ENCODE measurements around the gene EXOC7. TPM values are rescaled to one million over a fixed set of nuclear protein-coding genes. Genes with fewer than 3 reads are reported as not detected.

EXOC7 gene
- total RNA-seq, 1 experiment from 2014 or later: 126 TPM

- TF ChIP-seq E2F1 (CRISPR knock-in tag; IDR thresholded peaks at IDR 0.05) (no peak), MAX (CRISPR knock-in tag; IDR thresholded peaks at IDR 0.05) (no peak), IRF1 (CRISPR knock-in tag; IDR thresholded peaks at IDR 0.05) (no peak), HMGXB4 (CRISPR knock-in tag; IDR thresholded peaks at IDR 0.05) (no peak), CBFB (CRISPR knock-in tag; IDR thresholded peaks at IDR 0.05; ENCODE audit: low read depth) (no peak), ERG (CRISPR knock-in tag; IDR thresholded peaks at IDR 0.05) (no peak), ZNF425 (CRISPR knock-in tag; conservative IDR thresholded peaks at IDR 0.05) (no peak), ZNF232 (CRISPR knock-in tag; IDR thresholded peaks at IDR 0.05) (no peak)
Measured at GRCh38 chr17:76142039-76142584, 38.5 kb upstream of the EXOC7 start (continued).

GRCh38 chr17:76141212-76142038 lies 37.8 kb upstream of the EXOC7 start, which contains the start of gene FOXJ1:
Gene FOXJ1 (minus strand): TSS chr17:76141245. CDS start chr17:76140395, 850 bp downstream.
- Mint-ChIP-seq H3K27me3 (ENCODE audit: low read depth) (peaks cover 67% of the 10 kb centered on the region), H3K36me3 (no peaks in the 10 kb centered on the region), H3K9me3 (no peaks in the 10 kb centered on the region), H3K27ac (no peak within 1 kb of the TSS), H3K4me3 (peak within 1 kb of the TSS; percentile 82), H3K4me1 (peaks cover 81% of the 10 kb centered on the region)
- ChIA-PET CTCF (interaction anchor here (0.5 to 7.0 kb wide), 17 partner anchors 8 to 650 kb away, joined by 3 to 41 read pairs (median 4); no protein-coding TSS in a partner anchor), POLR2A (interaction anchor here (0.6 to 3.3 kb wide), 5 partner anchors 9 to 140 kb away, joined by 3 to 17 read pairs (median 3); no protein-coding TSS in a partner anchor)
- DNase-seq (ENCODE audit: low spot score) (peak; percentile 97), ATAC-seq (peak; percentile 61)
- TF ChIP-seq SP1 (CRISPR knock-in tag; conservative IDR thresholded peaks at IDR 0.05) (peak; percentile 85), ZBTB43 (CRISPR knock-in tag; IDR thresholded peaks at IDR 0.05) (0 out of 2 replicates have a peak, but pooled peaks have one; percentile 45), GTF2I (CRISPR knock-in tag; conservative IDR thresholded peaks at IDR 0.05) (no peak), CDX4 (CRISPR knock-in tag; IDR thresholded peaks at IDR 0.05; ENCODE audit: borderline replicate concordance) (no peak), ZNF281 (CRISPR knock-in tag; IDR thresholded peaks at IDR 0.05) (no peak), ARID4B (CRISPR knock-in tag; IDR thresholded peaks at IDR 0.05; ENCODE audit: borderline replicate concordance) (peak; percentile 0; the same call in 1 of the 2 replicates), ETV6 (CRISPR knock-in tag; IDR thresholded peaks at IDR 0.05) (peak; percentile 93)

Data from WTC11 (cell line).